ENCODE data around the gene RPF1. TPM values are rescaled to one million over a fixed set of nuclear protein-coding genes. Genes with fewer than 3 reads are reported as not detected.

RPF1 gene
- polyA plus RNA-seq, 1 donor, result 34.0 TPM

Other genes with a start within 250 kb of the RPF1 start
- 10.7 TPM for gene SAMD13, start 177.6 kb upstream of the RPF1 start, polyA plus RNA-seq (ENCODE audit: insufficient read length)
- gene DNASE2B, start 80.8 kb upstream of the RPF1 start, polyA plus RNA-seq (ENCODE audit: insufficient read length), result 0.17 TPM
- 1.8 TPM for gene SPATA1, start 27.1 kb downstream of the RPF1 start, polyA plus RNA-seq (ENCODE audit: insufficient read length)
- gene GNG5, start 27.3 kb downstream of the RPF1 start, polyA plus RNA-seq (ENCODE audit: insufficient read length), result 165 TPM
- 5.8 TPM for gene CTBS, start 95.2 kb downstream of the RPF1 start, polyA plus RNA-seq (ENCODE audit: insufficient read length)
- 14.2 TPM for gene SSX2IP, start 211.2 kb downstream of the RPF1 start, polyA plus RNA-seq (ENCODE audit: insufficient read length)

Data from hindlimb muscle (tissue), 1 donor.